Endothelial cell of umbilical vein (primary cell): ENCODE results near the gene CBLB. TPM values are rescaled to one million over a fixed set of nuclear protein-coding genes. Genes with fewer than 3 reads are reported as not detected.
A peak's percentile ranks its signal among the peaks of the same experiment; 100 is the strongest.

Source experiments
- BruUV-seq: library from RNA; stranded (reverse); fragments of 400-500 nt; replicated peaks from 2 replicates; lab custom pipeline; 2021; lab: Mats Ljungman, UMichigan
- CTCF ChIA-PET: fragments of 300-600, 350-600 bp; sonication (Branson Sonifier 250); formaldehyde crosslinking; loops from one replicate; lab custom pipeline; 2021; ENCODE audit warnings: antibody characterized with exemption, inconsistent platforms; lab: Charles Lee
- POLR2A ChIA-PET: fragments of 300-600, 350-600 bp; sonication (Branson Sonifier 250); formaldehyde crosslinking; loops from one replicate; lab custom pipeline; 2021; ENCODE audit warnings: antibody characterized with exemption, inconsistent platforms; lab: Charles Lee
- DNase-seq: peaks from one replicate; pipeline ENCODE4 v3.0.0-alpha.2; 2011; ENCODE audit warnings: low read depth, low spot score
- FAIRE-seq: peaks from 2 replicates; lab custom pipeline; 2011; peaks lifted over from hg19 to GRCh38; lab: Jason Lieb, UNC
- H2AFZ ChIP-seq: 2 replicates; pipeline ENCODE4 v1.6.0; 2012; ENCODE audit warnings: low read depth, low read length, control low read depth, inconsistent platforms
- H3K27ac ChIP-seq: 2 replicates; pipeline ENCODE4 v1.5.1; 2011; ENCODE audit warnings: low read depth, mild to moderate bottlenecking, control low read depth, low read length, moderate library complexity; ENCODE audit not compliant: insufficient read depth
- H3K27me3 ChIP-seq, 2 experiments: 2 replicates each; pipeline versions ENCODE4 v1.6.0 to v1.6.1; 2011; ENCODE audit warnings: low read length in 2 of 2, mixed read lengths in 1 of 2; ENCODE audit not compliant: control insufficient read depth in 2 of 2, insufficient read depth in 2 of 2
- H3K36me3 ChIP-seq, 2 experiments: 2 replicates in 1 of 2; 3 replicates in 1 of 2; pipeline ENCODE4 v1.5.1; 2011; ENCODE audit warnings: low read length in 2 of 2, mild to moderate bottlenecking in 1 of 2, moderate library complexity in 1 of 2; ENCODE audit not compliant: control insufficient read depth in 2 of 2, insufficient read depth in 2 of 2; ENCODE audit errors: extremely low read depth in 1 of 2
- H3K4me1 ChIP-seq: 3 replicates; pipeline ENCODE4 v1.5.1; 2011; ENCODE audit warnings: mild to moderate bottlenecking, low read length; ENCODE audit not compliant: control insufficient read depth, insufficient read depth; ENCODE audit errors: extremely low read depth
- H3K4me2 ChIP-seq: 2 replicates; pipeline ENCODE4 v1.6.1; 2011; ENCODE audit warnings: low read length, control low read depth, mixed read lengths; ENCODE audit not compliant: insufficient read depth
- H3K4me3 ChIP-seq, 3 experiments: fragments of 200-600 bp in 1 of 3; sonication (generic), shearing (Covaris generic) in 1 of 3; replicated peaks in 1 of 3; 2 replicates each; pipeline ENCODE4 v1.5.1; 2011 to 2016; ENCODE audit warnings: control low read depth in 3 of 3, low read length in 3 of 3, mild to moderate bottlenecking in 2 of 3, inconsistent platforms in 1 of 3, low read depth in 1 of 3, moderate library complexity in 1 of 3; ENCODE audit not compliant: insufficient read depth in 1 of 3
- H3K79me2 ChIP-seq: 2 replicates; pipeline ENCODE4 v1.6.0; 2012; ENCODE audit warnings: low read length, inconsistent platforms; ENCODE audit not compliant: control insufficient read depth, insufficient read depth
- H3K9ac ChIP-seq: replicated peaks from 2 replicates; pipeline ENCODE3; 2011; ENCODE audit warnings: low read length, control low read depth; ENCODE audit not compliant: insufficient read depth; ENCODE audit errors: extremely low read depth
- H3K9me1 ChIP-seq: replicated peaks from 3 replicates; pipeline ENCODE4 v1.6.0; 2011; ENCODE audit warnings: mild to moderate bottlenecking, low read length; ENCODE audit not compliant: control insufficient read depth, insufficient read depth; ENCODE audit errors: extremely low read depth
- H3K9me3 ChIP-seq: replicated peaks from 2 replicates; pipeline ENCODE4 v1.5.1; 2012; ENCODE audit warnings: low read length, inconsistent platforms; ENCODE audit not compliant: control insufficient read depth, insufficient read depth
- H4K20me1 ChIP-seq: replicated peaks from 2 replicates; pipeline ENCODE3; 2011; ENCODE audit warnings: mild to moderate bottlenecking, low read length; ENCODE audit not compliant: control insufficient read depth, insufficient read depth; ENCODE audit errors: extremely low read depth
- CTCF ChIP-seq, 2 donors: IDR thresholded peaks; 1 replicate in 1 of 2; 2 replicates in 1 of 2; pipeline ENCODE4 v1.5.1; 2011; ENCODE audit warnings: low read length in 2 of 2, mild to moderate bottlenecking in 2 of 2, moderate library complexity in 2 of 2, control low read depth in 1 of 2, inconsistent platforms in 1 of 2, low read depth in 1 of 2; ENCODE audit not compliant: insufficient read depth in 1 of 2; ENCODE audit errors: extremely low read depth in 1 of 2
- EZH2 ChIP-seq: IDR thresholded peaks from 2 replicates; pipeline ENCODE4 v1.6.1; 2012; ENCODE audit warnings: borderline replicate concordance, low read depth, mild to moderate bottlenecking, moderate library complexity, low read length, inconsistent platforms; ENCODE audit not compliant: severe bottlenecking
- FOS ChIP-seq: IDR thresholded peaks from 2 replicates; pipeline ENCODE4 v1.6.1; 2011; ENCODE audit warnings: mild to moderate bottlenecking, low read length, moderate library complexity, borderline replicate concordance; ENCODE audit not compliant: insufficient read depth
- GATA2 ChIP-seq: IDR thresholded peaks from 2 replicates; pipeline ENCODE4 v1.7.0; 2011; ENCODE audit warnings: low read depth, mild to moderate bottlenecking, moderate library complexity, mixed read lengths, low read length; ENCODE audit not compliant: insufficient read length, insufficient read depth
- JUN ChIP-seq: IDR thresholded peaks from 2 replicates; pipeline ENCODE4 v1.6.1; 2011; ENCODE audit warnings: borderline replicate concordance, low read depth; ENCODE audit not compliant: insufficient read length, insufficient read depth
- MAX ChIP-seq: IDR thresholded peaks from 2 replicates; pipeline ENCODE4 v1.6.1; 2011; ENCODE audit not compliant: insufficient read depth, insufficient read length
- MYC ChIP-seq: IDR thresholded peaks from one replicate; pipeline ENCODE4 v1.6.1; 2011; ENCODE audit warnings: mild to moderate bottlenecking, low read depth, low read length
- POLR2A ChIP-seq: IDR thresholded peaks from 2 replicates; pipeline ENCODE4 v1.6.1; 2012; ENCODE audit warnings: low read depth, mild to moderate bottlenecking, control low read depth, low read length
- POLR2AphosphoS5 ChIP-seq: IDR thresholded peaks from 2 replicates; pipeline ENCODE4 v1.6.1; 2012; ENCODE audit warnings: low read depth, mild to moderate bottlenecking, control low read depth, low read length, moderate library complexity; ENCODE audit not compliant: insufficient read depth
- dilution Hi-C: fragments of 300-500 bp; cut with MboI; formaldehyde crosslinking; loops from one replicate; pipeline ENCODE4 v1.15.0; 2019; ENCODE audit warnings: low sequenced_read_pairs; ENCODE audit not compliant: extremely low pct_ligation_motif_present
- intact Hi-C: fragments of 100-400 bp; cut with micrococcal nuclease; formaldehyde crosslinking; loops from one replicate; pipeline ENCODE4 v1.10.0; 2022
- polyA plus RNA-seq, 4 experiments: library from polyadenylated mRNA; depleted of rRNA in 3 of 4; stranded (reverse) in 3 of 4; unstranded in 1 of 4; fragments of >200 nt; gene quantifications; 2 replicates each; pipeline versions ENCODE4 v1.2.1 to v1.2.3, GENCODE V29; 2011 to 2012; ENCODE audit warnings: missing spikeins in 1 of 4
- total RNA-seq: library from RNA; stranded (reverse); gene quantifications from 2 replicates; pipeline ENCODE4 v1.2.3, GENCODE V29; 2021

CBLB gene
- total and polyA plus RNA-seq, 2 donors (not counting 3 experiments of a cell fraction or from before 2014, with no cell fraction given) = 17.8 to 39.6 TPM

GRCh38 chr3:105715372-105715771 is 153.4 kb downstream of the CBLB start:
- ChIA-PET POLR2A (no interaction called here), CTCF (no interaction called here)
- BruUV-seq = no TSS peak
- no peaks in the 10 kb centered on the region for H3K79me2 ChIP-seq
- peaks cover 4 to 11% of the 10 kb centered on the region in 2 experiments for H3K36me3 ChIP-seq
- H3K4me3 ChIP-seq = no peak overlapping the region
- H3K9me3 ChIP-seq = no peaks in the 10 kb centered on the region
- H3K27me3 ChIP-seq = no peaks in the 10 kb centered on the region
- no peaks in the 10 kb centered on the region for H3K9me1 ChIP-seq
- H4K20me1 ChIP-seq = no peaks in the 10 kb centered on the region
- no peak overlapping the region for H3K9ac ChIP-seq
- FAIRE-seq (no peak), DNase-seq (peak; percentile 39)
- H2AFZ ChIP-seq = no peak overlapping the region
- H3K4me2 ChIP-seq = no peak overlapping the region
- H3K27ac ChIP-seq = no peak overlapping the region
- TF ChIP-seq CTCF (IDR thresholded peaks at IDR 0.05; ENCODE audit: extremely low read depth in 1 of 2, insufficient read depth in 1 of 2, low read depth in 1 of 2, low read length in 2 of 2) (no peak), GATA2 (no peak), JUN (no peak), POLR2AphosphoS5 (no peak), EZH2 (no peak)
- no peaks in the 10 kb centered on the region for H3K4me1 ChIP-seq
- intact Hi-C loops = no loop called here
- dilution Hi-C loops = no loop called here

GRCh38 chr3:105714453-105714852 is 154.4 kb downstream of the CBLB start:
- intact Hi-C loops (no loop called here), dilution Hi-C loops (no loop called here)
- Histone ChIP-seq H3K9me3 (no peaks in the 10 kb centered on the region), H3K36me3 (peaks cover 0 to 6% of the 10 kb centered on the region in 2 experiments), H3K9me1 (no peaks in the 10 kb centered on the region), H2AFZ (no peak overlapping the region), H3K9ac (no peak overlapping the region), H3K4me1 (no peaks in the 10 kb centered on the region), H3K27me3 (no peaks in the 10 kb centered on the region), H3K27ac (no peak overlapping the region), H3K4me3 (no peak overlapping the region), H3K4me2 (no peak overlapping the region), H3K79me2 (no peaks in the 10 kb centered on the region), H4K20me1 (no peaks in the 10 kb centered on the region)
- CTCF ChIA-PET = no interaction called here
- no peak for FAIRE-seq
- POLR2A ChIA-PET = no interaction called here
- DNase-seq = no peak
- no TSS peak for BruUV-seq
- no peak for TF ChIP-seq MYC
- TF ChIP-seq FOS = no peak
- no peak for TF ChIP-seq MAX
- TF ChIP-seq EZH2 = no peak
- no peak for TF ChIP-seq CTCF (IDR thresholded peaks at IDR 0.05; ENCODE audit: extremely low read depth in 1 of 2, insufficient read depth in 1 of 2, low read depth in 1 of 2, low read length in 2 of 2)
- no peak for TF ChIP-seq POLR2AphosphoS5
- no peak for TF ChIP-seq JUN
- TF ChIP-seq POLR2A = no peak
- TF ChIP-seq GATA2 = no peak
